Keratinocyte (primary cell): Measurements from ENCODE around the gene NLGN3. TPM values are rescaled to one million over a fixed set of nuclear protein-coding genes. Genes with fewer than 3 reads are reported as not detected.

Experiments
- DNase-seq: peaks from one replicate; pipeline ENCODE4 v3.0.0-alpha.2; 2011; ENCODE audit warnings: low read depth, missing footprints, low spot score
- FAIRE-seq: peaks from 2 replicates; lab custom pipeline; 2011; peaks lifted over from hg19 to GRCh38; lab: Jason Lieb, UNC
- H2AFZ ChIP-seq: 2 replicates; pipeline ENCODE4 v1.6.0; 2012; ENCODE audit warnings: low read length, control low read depth, inconsistent platforms; ENCODE audit not compliant: control insufficient read depth
- H3K27ac ChIP-seq: 2 replicates; pipeline ENCODE4 v1.5.1; 2011; ENCODE audit warnings: low read length; ENCODE audit not compliant: control insufficient read depth, insufficient read depth
- H3K27me3 ChIP-seq: 3 replicates; pipeline ENCODE4 v1.6.0; 2011; ENCODE audit warnings: low read length; ENCODE audit not compliant: control insufficient read depth, insufficient read depth; ENCODE audit errors: extremely low read depth
- H3K36me3 ChIP-seq, 2 experiments: 2 replicates in 1 of 2; 3 replicates in 1 of 2; pipeline ENCODE4 v1.5.1; 2011; ENCODE audit warnings: low read length in 2 of 2, mild to moderate bottlenecking in 1 of 2; ENCODE audit not compliant: control insufficient read depth in 2 of 2, insufficient read depth in 2 of 2; ENCODE audit errors: extremely low read depth in 1 of 2
- H3K4me1 ChIP-seq: 3 replicates; pipeline ENCODE4 v1.5.1; 2011; ENCODE audit warnings: low read length; ENCODE audit not compliant: control insufficient read depth, insufficient read depth; ENCODE audit errors: extremely low read depth
- H3K4me2 ChIP-seq: 3 replicates; pipeline ENCODE4 v1.6.0; 2011; ENCODE audit warnings: low read depth, low read length; ENCODE audit not compliant: control insufficient read depth, insufficient read depth; ENCODE audit errors: extremely low read depth
- H3K4me3 ChIP-seq, 3 experiments: fragments of 200-600 bp in 1 of 3; sonication (generic) in 1 of 3; 2 replicates in 2 of 3; 3 replicates in 1 of 3; pipeline ENCODE4 v1.5.1; 2011 to 2016; ENCODE audit warnings: low read length in 3 of 3, mild to moderate bottlenecking in 3 of 3, control low read depth in 2 of 3, inconsistent platforms in 1 of 3, low read depth in 1 of 3, mixed read lengths in 1 of 3, mixed run types in 1 of 3, moderate library complexity in 1 of 3; ENCODE audit not compliant: control insufficient read depth in 2 of 3, insufficient read depth in 2 of 3; ENCODE audit errors: extremely low read depth in 1 of 3
- H3K79me2 ChIP-seq: 2 replicates; pipeline ENCODE4 v1.6.0; 2012; ENCODE audit warnings: low read length; ENCODE audit not compliant: control insufficient read depth, insufficient read depth
- H3K9ac ChIP-seq: 3 replicates; pipeline ENCODE4 v1.6.0; 2011; ENCODE audit warnings: low read length; ENCODE audit not compliant: control insufficient read depth, insufficient read depth; ENCODE audit errors: extremely low read depth
- H3K9me1 ChIP-seq: 3 replicates; pipeline ENCODE4 v1.6.0; 2011; ENCODE audit warnings: low read length; ENCODE audit not compliant: control insufficient read depth, insufficient read depth; ENCODE audit errors: extremely low read depth
- H3K9me3 ChIP-seq: 2 replicates; pipeline ENCODE4 v1.5.1; 2012; ENCODE audit warnings: low read depth, low read length; ENCODE audit not compliant: control insufficient read depth
- H4K20me1 ChIP-seq: 3 replicates; pipeline ENCODE4 v1.6.0; 2011; ENCODE audit warnings: low read length; ENCODE audit not compliant: control insufficient read depth, insufficient read depth; ENCODE audit errors: extremely low read depth
- EZH2 ChIP-seq: IDR thresholded peaks from one replicate; pipeline ENCODE4 v1.6.1; 2012; ENCODE audit warnings: inconsistent platforms, mild to moderate bottlenecking, low read length, moderate library complexity
- dilution Hi-C: fragments of 300-500 bp; cut with MboI; formaldehyde crosslinking; loops from one replicate; pipeline ENCODE4 v1.7.0; 2020; ENCODE audit warnings: low sequenced_read_pairs; ENCODE audit not compliant: extremely low pct_ligation_motif_present
- polyA plus RNA-seq, 5 experiments: library from polyadenylated mRNA; depleted of rRNA in 3 of 5; stranded (reverse) in 3 of 5; stranded (forward) in 1 of 5; unstranded in 1 of 5; fragments of >200 nt; gene quantifications; 1 replicate in 1 of 5; 2 replicates in 3 of 5; 3 replicates in 1 of 5; pipeline versions ENCODE4 v1.2.1 to v1.2.3, GENCODE V29; 2011 to 2012; ENCODE audit warnings: missing spikeins in 2 of 5, low read depth in 1 of 5, low replicate concordance in 1 of 5
- TF ChIP-seq, protein P1 (sequence below), 3 experiments: IDR thresholded peaks in 1 of 3; conservative IDR thresholded peaks in 1 of 3; optimal IDR thresholded peaks in 1 of 3; 2 replicates in 2 of 3; 3 replicates in 1 of 3; pipeline versions ENCODE3 to v1.5.1; 2011; ENCODE audit warnings: low read length in 3 of 3, mild to moderate bottlenecking in 3 of 3, moderate library complexity in 2 of 3, control low read depth in 1 of 3, inconsistent platforms in 1 of 3; ENCODE audit not compliant: insufficient read depth in 2 of 3; ENCODE audit errors: extremely low read depth in 1 of 3

Gene NLGN3
- polyA plus RNA-seq, 1 donor (not counting 4 experiments of a cell fraction or from before 2014, with no cell fraction given) = 0.05 TPM

DNA sequence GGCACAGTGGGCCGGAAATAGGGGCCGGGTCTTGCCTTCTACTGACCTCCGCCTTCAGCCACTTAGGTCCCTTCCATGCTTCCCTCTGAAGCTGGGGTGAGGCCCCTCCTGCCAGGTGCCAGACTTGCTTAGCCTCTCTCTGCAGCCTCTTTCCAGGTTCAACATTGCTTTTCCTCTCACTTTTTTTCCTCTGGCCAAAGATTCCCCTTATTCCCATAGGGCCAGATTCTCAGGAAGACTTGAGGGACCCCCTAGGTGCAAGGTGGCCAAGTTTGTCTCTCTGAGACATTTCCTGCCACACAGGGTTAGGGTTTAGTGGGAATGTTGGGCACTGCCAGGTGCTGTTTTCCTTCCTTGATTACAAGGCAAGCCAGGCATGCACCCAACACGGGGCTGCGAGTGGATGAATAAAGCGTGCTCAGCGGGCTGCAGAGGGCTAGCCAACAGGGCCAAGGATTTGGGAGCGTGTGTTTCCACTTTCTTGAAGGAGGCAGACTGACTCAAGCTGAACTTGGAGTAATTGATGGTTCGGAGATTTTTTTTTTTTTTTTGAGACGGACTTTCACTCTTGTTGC lies 70.8 kb downstream of the NLGN3 start:
- Histone ChIP-seq H3K4me1 (no peaks in the 10 kb centered on the region), H3K4me3 (no peak overlapping the region), H3K9me3 (no peaks in the 10 kb centered on the region), H3K79me2 (no peaks in the 10 kb centered on the region), H3K36me3 (no peaks in the 10 kb centered on the region), H3K9ac (no peak overlapping the region), H4K20me1 (no peaks in the 10 kb centered on the region), H3K9me1 (no peaks in the 10 kb centered on the region), H3K27ac (no peak overlapping the region), H3K27me3 (no peaks in the 10 kb centered on the region), H2AFZ (no peak overlapping the region), H3K4me2 (no peak overlapping the region)
- dilution Hi-C loops = no loop called here
- no peak for TF ChIP-seq EZH2
- TF ChIP-seq, protein P1, sequence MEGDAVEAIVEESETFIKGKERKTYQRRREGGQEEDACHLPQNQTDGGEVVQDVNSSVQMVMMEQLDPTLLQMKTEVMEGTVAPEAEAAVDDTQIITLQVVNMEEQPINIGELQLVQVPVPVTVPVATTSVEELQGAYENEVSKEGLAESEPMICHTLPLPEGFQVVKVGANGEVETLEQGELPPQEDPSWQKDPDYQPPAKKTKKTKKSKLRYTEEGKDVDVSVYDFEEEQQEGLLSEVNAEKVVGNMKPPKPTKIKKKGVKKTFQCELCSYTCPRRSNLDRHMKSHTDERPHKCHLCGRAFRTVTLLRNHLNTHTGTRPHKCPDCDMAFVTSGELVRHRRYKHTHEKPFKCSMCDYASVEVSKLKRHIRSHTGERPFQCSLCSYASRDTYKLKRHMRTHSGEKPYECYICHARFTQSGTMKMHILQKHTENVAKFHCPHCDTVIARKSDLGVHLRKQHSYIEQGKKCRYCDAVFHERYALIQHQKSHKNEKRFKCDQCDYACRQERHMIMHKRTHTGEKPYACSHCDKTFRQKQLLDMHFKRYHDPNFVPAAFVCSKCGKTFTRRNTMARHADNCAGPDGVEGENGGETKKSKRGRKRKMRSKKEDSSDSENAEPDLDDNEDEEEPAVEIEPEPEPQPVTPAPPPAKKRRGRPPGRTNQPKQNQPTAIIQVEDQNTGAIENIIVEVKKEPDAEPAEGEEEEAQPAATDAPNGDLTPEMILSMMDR (optimal IDR thresholded peaks at IDR 0.05 in 1 of 3, IDR thresholded peaks at IDR 0.05 in 1 of 3, conservative IDR thresholded peaks at IDR 0.05 in 1 of 3; ENCODE audit: extremely low read depth in 1 of 3, insufficient read depth in 2 of 3, low read length in 3 of 3) = no peak
- FAIRE-seq = no peak
- no peak for DNase-seq

- Histone ChIP-seq H3K36me3 (no peaks in the 10 kb centered on the region), H4K20me1 (no peaks in the 10 kb centered on the region), H3K4me1 (no peaks in the 10 kb centered on the region), H3K27ac (no peak overlapping the region), H3K9me3 (no peaks in the 10 kb centered on the region), H2AFZ (no peak overlapping the region), H3K9ac (no peak overlapping the region), H3K4me2 (no peak overlapping the region), H3K4me3 (no peak overlapping the region), H3K9me1 (no peaks in the 10 kb centered on the region), H3K27me3 (no peaks in the 10 kb centered on the region), H3K79me2 (no peaks in the 10 kb centered on the region)
- TF ChIP-seq, protein P1 (optimal IDR thresholded peaks at IDR 0.05 in 1 of 3, IDR thresholded peaks at IDR 0.05 in 1 of 3, conservative IDR thresholded peaks at IDR 0.05 in 1 of 3; ENCODE audit: extremely low read depth in 1 of 3, insufficient read depth in 2 of 3, low read length in 3 of 3) = no peak
- no peak for TF ChIP-seq EZH2
- DNase-seq (no peak), FAIRE-seq (no peak)
- dilution Hi-C loops = no loop called here
These were observed 71.8 kb downstream of the NLGN3 start for GRCh38 chrX:71216485-71216884.
